CD4-positive, alpha-beta T cell treated with Interleukin-4 for 4 hours (primary cell): ENCODE measurements around the gene NENF.

ENCODE experiments used
- DNase-seq: peaks from one replicate; pipeline ENCODE4 v3.0.0-alpha.2; 2020

Gene NENF

GRCh38 chr1:212432272-212432660 lies 454 bp upstream of the NENF start:
- no peak for DNase-seq

- no peak for DNase-seq
These were observed 1.1 kb downstream of the NENF start for GRCh38 chr1:212433577-212434462.

GRCh38 chr1:212434992-212435391 lies 2.3 kb downstream of the NENF start:
- no peak for DNase-seq

GRCh38 chr1:212437179-212437798 lies 4.6 kb downstream of the NENF start:
- DNase-seq, result no peak

- no peak for DNase-seq
These were observed 6.1 kb downstream of the NENF start for GRCh38 chr1:212438831-212439237.

- no peak for DNase-seq
These were observed 7.7 kb downstream of the NENF start for GRCh38 chr1:212440419-212440818.

DNA sequence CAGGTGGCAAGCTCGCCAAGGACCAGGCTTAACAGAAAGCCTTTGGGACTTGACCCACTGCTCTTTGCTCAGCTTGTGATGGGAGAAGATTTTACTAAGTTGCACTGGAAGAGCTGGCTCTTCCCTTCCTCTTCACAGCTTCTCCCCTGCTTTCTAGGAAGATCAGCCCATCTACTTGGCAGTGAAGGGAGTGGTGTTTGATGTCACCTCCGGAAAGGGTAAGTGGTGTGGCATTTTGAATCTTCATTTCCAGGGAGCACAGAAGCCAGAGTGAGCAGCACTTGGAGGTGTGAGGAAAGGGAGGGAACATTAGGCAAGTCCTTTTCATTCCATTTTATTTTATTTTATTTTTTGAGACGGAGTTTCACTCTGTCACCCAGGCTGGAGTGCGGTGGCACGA lies 9.7 kb downstream of the NENF start:
- no peak for DNase-seq

- no peak for DNase-seq
These were observed 13.6 kb downstream of the NENF start for GRCh38 chr1:212446333-212446732.

- DNase-seq, result no peak
These were observed 14.8 kb downstream of the NENF start for GRCh38 chr1:212447478-212447877.

DNA sequence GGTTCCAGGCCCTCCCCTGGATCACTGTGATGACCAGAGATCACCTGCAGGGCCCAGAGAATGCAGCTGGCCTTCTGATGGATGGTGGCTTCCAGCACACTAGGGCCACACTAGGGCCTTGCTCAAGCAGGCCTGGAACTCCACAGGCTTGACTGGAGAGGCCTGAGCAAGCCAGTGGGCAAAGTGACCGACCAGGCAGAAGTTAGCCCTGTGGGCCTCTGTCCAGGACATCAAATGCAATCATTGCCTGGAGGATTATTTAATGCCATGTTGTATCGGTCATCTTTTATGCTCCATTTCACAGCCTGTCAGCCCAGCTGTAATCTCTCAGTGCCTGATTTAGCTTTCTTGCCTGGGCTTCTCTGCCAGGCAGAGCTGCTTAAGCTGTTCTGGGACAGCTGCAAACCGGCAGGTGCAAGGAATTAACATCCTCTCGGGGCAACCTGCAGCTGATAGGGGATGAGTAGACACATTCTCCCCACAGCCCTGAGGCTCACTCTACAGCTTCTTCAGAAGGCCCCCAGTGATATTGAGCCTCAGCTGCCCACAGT lies 17.7 kb downstream of the NENF start:
- DNase-seq, result no peak

DNA sequence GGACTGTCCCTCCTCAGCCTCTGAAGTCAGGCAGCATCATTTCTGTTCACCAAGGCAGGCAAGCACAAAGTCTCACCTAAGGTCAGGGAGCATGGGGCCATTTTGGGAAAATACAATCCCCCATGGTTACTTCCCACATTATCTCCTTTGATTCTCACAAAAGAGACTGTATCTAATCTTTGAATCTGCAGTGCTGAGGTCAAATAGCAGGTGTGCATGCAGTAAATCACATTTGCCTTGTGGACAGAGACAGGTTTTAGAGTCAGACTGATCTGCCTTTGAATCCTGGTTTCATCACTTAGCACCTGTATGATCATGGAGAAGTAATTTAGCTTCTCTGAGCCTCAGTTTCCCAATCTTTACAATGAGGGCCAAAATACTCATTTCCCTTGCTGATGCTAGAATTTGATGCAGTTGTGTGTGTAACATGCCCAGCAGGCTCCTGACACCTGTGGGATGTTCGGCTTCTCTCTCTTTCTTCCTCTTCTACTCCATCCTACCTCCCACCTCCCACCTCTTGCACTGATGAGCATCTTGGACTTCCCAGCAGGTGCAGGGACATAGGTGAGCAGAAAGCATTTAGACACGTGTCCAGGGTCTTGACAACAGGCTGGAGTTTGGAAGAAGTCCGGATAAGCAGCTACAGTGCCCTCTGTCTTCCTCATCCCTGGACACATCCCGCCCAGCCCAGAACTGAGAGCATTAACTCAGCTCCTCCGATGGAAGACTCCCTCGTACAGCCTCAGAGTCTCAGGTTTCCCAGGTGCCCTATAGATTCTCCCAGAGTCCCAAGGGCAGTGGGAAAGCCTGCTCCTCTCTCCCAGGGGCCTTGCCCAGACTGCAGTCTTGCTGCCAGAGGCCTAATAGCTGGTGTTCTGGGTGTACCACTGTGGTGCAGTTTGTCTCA lies 18.9 kb downstream of the NENF start:
- no peak for DNase-seq

DNA sequence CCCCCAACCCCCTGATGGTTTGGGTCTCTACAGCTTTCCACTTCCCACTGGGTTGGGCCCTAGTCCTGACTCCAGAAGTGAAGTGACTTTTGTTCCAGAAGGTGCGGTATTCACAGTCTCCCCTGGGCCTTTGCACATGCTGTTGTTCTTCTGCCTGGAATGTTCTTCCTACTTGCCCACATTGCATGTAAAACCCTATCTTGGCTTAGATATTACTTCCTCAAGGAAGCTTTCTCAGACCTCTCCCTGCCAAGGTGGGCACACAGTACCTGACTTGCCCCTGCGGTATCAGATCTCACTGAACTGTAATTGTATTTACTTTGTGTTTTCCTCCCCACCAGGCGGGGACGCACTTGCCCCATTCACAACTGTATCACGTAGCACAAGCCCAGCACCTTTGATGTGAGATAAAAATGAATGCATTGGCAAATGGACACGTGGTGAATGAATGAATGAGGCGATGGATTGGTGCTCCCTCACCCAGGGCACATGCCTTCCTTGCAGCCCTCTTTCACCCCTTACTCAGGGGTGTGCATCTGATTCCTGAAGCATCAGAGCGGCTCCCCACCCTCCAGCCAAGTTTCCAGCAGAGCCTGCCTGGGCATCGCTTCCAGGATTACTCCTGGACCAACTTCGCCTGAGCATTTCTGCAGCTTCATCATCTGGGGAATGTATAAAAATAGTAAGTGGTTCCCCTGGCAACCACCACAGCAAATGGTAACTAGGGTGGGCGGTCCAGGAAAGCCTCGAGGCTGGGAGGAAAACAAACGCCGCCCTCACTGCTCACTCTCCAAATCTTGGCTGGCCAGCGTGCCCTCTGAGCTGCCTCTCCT lies 19.8 kb downstream of the NENF start:
- no peak for DNase-seq

DNA sequence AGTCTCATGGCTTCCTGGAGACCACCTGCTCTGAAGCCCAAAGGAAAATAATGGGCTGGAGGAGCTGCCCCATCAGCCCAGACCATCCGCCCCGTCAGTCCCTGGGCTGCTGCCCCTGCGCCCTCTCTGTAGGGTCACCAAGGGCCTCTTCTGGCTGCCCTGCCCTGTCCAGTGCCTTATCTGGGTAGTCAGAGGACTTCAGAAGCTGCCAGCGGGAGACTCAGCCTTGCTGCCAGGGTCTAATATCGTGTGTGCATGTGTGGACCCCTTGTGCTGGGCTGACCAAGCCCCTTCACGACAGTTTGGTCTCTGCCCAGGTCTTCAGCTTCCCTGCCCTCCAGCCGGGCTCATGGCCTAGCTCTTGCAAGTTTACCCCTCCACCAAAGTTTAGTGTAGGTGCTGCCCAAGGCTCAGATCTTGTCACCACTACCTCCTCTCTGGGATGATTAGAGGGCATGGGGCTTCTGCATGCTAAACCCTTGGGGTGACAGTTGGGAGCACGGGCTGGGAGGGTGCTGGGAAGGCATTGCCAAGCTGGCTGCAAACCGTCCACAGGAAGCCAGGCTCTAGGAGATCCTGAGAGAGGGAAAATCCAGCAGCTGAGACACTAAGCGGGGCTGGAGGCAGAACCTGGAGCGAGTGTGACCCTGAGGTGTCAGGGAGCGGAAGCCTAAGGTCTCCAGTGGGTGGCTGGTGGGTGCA lies 20.6 kb downstream of the NENF start:
- DNase-seq, result no peak

DNA sequence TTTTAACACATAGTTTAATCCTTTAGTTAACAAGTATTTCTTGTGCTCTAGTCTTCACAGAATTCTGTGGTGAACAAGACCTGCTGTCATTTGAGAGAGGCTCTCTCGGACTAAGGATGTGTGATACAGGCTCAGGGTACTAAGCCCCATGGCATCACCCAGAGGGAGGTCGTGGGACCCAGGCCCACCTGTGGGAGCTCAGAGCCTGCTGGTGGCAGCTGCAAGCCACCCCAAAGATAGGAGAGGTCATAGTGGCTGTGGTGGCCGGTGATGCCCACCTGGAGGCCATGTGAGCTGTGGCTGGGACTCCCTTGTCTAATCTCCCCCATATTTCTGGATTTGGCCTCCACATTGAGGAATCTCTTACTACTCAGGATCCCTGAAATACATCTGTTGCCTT lies 22.0 kb downstream of the NENF start:
- no peak for DNase-seq

DNA sequence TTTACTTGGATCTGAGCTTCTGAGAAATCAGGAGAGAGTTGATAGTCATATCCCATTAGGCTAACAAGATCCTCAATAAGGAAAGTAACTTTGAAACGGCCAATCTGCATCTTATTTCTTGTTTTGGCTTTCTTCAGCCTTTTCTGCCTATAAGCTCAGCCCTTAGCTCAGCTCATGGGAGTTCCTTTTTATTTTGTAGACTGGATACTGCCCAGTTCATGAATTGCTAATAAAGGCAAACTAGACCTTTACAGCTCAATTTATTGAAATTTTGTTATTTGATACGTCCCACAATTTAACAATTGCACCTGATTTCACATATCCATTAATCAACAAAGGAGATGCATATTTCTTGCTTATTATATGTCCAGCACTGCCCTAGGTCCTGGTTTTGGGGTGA lies 22.7 kb downstream of the NENF start:
- no peak for DNase-seq

DNA sequence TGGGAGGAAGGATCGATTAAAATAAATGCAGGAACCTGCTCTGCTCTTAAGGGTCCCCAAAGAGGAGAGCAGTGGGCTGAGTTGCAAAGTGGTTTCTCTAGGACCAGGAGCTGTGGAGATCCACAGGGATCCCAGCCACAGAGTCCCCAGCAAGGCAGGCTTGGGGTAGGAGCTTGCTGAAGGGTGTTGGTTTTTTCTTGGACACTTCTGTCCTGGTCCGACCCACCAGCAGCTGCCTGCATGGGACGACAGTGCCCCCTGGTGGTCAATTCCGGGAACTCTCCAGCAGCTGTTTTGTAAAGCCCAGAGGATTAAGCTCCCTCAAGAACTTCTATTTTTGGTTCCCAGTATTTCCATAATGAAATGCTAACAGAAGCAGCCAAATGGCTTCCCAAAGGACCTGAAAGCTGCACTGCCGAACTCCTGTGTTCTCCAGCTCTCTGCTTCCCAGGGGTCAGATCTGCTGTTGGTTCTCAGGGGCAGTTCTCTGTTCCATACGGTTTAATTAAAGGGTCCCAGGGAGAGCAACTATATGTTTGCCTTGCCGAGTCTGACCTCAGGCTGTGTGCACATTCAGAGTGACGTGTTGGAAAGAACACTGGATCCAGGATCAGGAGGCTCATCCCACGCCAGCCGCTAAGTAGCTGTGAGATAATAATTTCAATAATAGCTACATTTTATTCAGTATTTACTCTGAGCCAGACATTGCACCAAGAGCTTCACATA lies 23.2 kb downstream of the NENF start:
- DNase-seq, result peak; percentile 74

DNA sequence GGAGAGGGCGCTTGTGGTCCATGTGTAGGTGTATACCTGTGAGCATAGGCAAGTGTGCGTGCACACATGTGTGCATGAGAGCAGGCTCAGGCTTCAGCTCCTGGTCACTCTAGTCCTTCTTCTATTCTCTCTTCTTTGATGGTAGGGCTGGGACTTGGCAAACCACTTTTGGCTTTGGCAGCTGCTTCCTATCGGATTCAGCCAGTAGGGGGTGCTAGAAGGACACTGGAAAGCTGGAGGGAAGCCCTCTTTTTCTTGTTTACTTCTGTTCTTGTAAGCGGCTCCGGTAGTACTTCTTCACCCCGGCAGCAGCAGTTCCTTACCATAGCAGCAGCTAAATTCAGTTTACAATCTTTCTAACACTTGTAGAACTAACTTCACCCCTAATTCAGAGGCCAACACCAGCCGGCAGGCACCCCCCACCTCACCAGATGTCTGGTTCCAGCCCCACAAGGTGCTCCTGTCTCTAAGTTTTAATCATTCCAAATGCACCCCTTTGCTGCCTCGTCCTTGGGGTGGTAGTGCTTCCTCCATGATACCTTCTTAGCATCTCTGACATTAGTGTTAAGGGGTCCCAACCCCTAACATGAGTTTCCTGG lies 25.1 kb downstream of the NENF start:
- DNase-seq, result peak; percentile 57

DNA sequence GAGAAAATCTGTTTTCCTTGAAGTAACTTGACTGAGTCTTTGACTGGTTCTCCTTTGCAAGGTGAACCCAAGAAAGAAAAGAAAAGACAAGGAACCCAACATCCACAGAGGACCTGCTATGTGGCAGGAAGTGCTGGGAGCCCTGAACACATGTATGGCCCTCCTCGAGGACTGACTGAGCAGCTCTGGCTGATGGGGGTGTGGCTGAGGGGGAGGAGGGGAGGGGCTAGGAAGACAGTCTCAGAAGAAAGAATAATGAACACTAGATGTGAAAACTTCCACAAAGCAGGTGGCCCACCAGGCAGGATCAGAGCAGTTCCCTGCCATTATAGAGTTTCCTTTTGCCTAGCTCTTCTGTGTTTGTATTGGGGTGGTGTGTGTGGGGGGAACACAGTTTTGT lies 26.1 kb downstream of the NENF start:
- no peak for DNase-seq

DNA sequence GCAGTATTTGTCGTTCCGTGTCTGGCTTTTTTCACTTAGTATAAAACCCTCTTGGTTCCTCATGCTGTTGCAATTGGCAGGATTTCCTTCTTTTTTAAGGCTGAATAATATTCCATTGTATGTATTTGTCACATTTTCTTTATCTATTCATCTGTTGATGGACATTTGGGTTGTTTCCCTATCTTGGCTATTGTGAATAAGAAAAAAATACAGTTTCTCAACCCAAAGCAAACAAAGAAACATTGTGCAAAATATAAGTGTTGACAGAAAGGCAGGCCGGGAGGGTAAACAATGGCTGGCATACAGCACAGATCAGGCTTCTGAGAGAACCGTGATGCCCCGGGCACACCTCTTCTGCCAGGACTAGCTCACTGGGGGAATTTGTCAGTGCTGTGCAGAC lies 26.9 kb downstream of the NENF start:
- DNase-seq, result no peak

DNA sequence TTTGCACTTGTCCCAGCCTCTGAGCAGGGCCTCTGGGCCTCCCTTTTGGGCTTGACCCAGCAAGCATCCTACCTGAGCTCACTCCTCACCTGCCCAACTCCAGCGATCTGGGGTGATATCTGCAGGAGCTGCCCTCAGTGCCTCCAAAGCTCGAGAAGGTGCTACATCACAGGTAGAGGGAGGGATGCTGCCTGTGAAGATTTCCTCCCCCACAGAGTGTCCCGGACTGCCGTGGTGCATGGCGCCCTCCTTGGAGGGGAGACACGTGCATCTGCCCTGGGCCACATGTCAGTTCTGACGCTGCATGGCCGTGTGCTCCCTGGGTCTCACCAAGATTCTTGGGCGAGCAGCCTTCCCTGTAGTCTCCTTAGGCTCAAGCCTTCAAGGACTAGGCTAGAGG lies 27.7 kb downstream of the NENF start:
- DNase-seq, result no peak
